ENCODE data around the gene PCNX3. TPM values are rescaled to one million over a fixed set of nuclear protein-coding genes. Genes with fewer than 3 reads are reported as not detected.
A peak's percentile ranks its signal among the peaks of the same experiment; 100 is the strongest.

PCNX3 gene
- total and polyA plus RNA-seq, 2 of the 13 experiments (the other 11 are each of a cell fraction or from before 2014, with no cell fraction given): 16.2 to 23.0 TPM

DNA sequence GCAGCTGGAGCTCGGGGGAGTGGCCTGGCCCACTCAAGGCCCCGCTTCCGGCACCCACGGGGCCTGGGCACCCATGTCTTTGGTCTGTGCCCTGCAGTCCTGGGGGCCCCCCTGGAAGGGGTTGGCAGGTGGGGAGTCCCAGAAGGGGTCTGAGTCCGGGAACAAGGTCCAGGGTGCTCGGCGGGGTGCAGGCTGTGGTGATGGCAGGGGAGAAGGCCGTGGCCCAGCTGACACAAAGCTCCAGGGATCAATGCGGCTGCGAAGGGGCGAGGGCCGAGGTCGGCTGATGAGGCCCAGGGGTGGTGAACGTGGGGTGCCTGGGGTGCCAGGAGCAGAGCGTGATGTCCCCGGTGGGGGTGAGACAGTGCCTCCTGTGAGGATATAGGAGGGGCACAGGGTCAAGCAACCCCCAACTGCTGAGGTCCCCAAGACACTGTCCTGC is 17.3 kb upstream of the PCNX3 start:
- Histone ChIP-seq H3K9me3 (ENCODE audit: low read length) (no peaks in the 10 kb centered on the region), H3K79me2 (ENCODE audit: insufficient read depth, low read length) (no peaks in the 10 kb centered on the region), H3K9ac (ENCODE audit: insufficient read depth, low read depth, low read length) (no peak overlapping the region), H3K27me3 (ENCODE audit: control insufficient read depth in 1 of 2, insufficient read depth in 2 of 2, low read length in 2 of 2) (no peaks in the 10 kb centered on the region), H3K27ac (ENCODE audit: extremely low read length, insufficient read depth, low read length) (no peak overlapping the region), H3K4me1 (ENCODE audit: insufficient read depth, low read length) (no peaks in the 10 kb centered on the region), H3K36me3 (replicated peaks in 1 of 2; ENCODE audit: control insufficient read depth in 1 of 2, insufficient read depth in 2 of 2, low read length in 2 of 2) (peaks cover 14 to 21% of the 10 kb centered on the region in 2 experiments; a peak in 4 of 5 replicates), H3K4me2 (ENCODE audit: low read depth, low read length) (no peak overlapping the region), H3K4me3 (replicated peaks in 1 of 3; ENCODE audit: insufficient read depth in 1 of 3, low read depth in 2 of 3, low read length in 3 of 3) (no peak overlapping the region), H2AFZ (ENCODE audit: low read length) (no peak overlapping the region), H4K20me1 (ENCODE audit: insufficient read depth, low read length) (0 out of 2 replicates have a peak, but pooled peaks cover 3% of the 10 kb centered on the region)
- CTCF ChIA-PET (ENCODE audit: low intra/inter-chr PET ratio, low total read pairs): no interaction called here
- in situ Hi-C loops (cut with HindIII; ENCODE audit: extremely low pct_ligation_motif_present, low pct_unique_long_range_greater_than_20kb) (no loop called here), intact Hi-C loops (cut with micrococcal nuclease; ENCODE audit: unreplicated experiment) (no loop called here)
- ATAC-seq (no peak), DNase-seq (ENCODE audit: low spot score) (no peak), FAIRE-seq (no peak)
- no TSS peak for BruUV-seq (replicated peaks)
- WGBS (ENCODE audit: low lambda C conversion rate): 98% methylated on average over 12 of the region's 16 CpGs
- no peak for TF ChIP-seq RXRA (CRISPR knock-in tag; IDR thresholded peaks at IDR 0.05)
- no peak for TF ChIP-seq ZNF557 (CRISPR knock-in tag; IDR thresholded peaks at IDR 0.05)
- peak; percentile 68 for TF ChIP-seq RBFOX2 (IDR thresholded peaks at IDR 0.05; ENCODE audit: low read depth, low read length)
- TF ChIP-seq AGO2 (optimal IDR thresholded peaks at IDR 0.05; ENCODE audit: low read depth, low read length): peak; percentile 92
- no peak for TF ChIP-seq ATRX (CRISPR knock-in tag; IDR thresholded peaks at IDR 0.05; ENCODE audit: borderline replicate concordance)
- no peak for TF ChIP-seq TBX3 (IDR thresholded peaks at IDR 0.05; ENCODE audit: borderline replicate concordance)
- no peak for TF ChIP-seq ZMYM4 (CRISPR knock-in tag; IDR thresholded peaks at IDR 0.05)
- POLR2A ChIA-PET: interaction anchor here (0.7 to 1.2 kb wide), 4 partner anchors 12 to 65 kb away, joined by 3 read pairs; partner anchors contain the start of genes MAP3K11 and RELA

DNA sequence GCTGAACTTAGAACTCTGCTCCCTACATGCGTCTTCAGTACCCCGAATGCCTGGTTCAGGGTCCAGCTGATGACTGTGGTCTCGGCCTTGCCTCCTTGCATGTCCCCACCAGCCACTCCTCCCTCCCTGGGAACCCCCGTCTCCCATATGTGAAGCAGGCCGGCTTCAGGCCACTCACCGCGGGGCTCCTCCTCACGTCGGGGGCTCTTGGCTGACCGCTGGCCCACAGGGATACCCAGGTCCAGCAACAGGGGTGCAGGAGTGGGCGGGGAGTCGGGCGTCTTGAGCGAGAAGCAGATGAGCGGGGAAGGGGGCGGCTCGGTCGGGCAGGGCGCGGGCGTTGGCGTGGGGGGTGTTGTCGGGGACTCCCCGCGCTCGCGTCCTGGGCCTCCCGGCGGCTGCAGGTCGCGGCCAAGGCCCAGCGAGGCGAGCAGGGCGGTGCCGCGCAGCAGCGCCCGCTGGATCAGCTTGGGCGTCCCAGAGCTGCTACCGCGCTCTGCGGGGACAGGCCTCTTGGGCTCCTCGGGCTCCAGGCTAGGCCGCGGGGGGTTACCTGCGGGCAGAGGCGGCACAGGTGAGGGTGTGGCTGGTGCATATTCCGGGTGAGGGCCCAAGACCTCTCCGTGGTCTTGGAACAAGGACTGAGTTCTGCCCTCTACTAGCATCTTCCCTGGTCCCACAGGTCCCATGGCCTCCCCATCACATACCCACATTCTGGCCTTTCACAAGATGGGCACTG is 16.2 kb upstream of the PCNX3 start:
- H3K4me2 ChIP-seq (ENCODE audit: low read depth, low read length): no peak overlapping the region
- no peak overlapping the region for H3K27ac ChIP-seq (ENCODE audit: extremely low read length, insufficient read depth, low read length)
- no TSS peak for BruUV-seq (replicated peaks)
- FAIRE-seq: no peak
- H4K20me1 ChIP-seq (ENCODE audit: insufficient read depth, low read length): 0 out of 2 replicates have a peak, but pooled peaks cover 3% of the 10 kb centered on the region
- no peaks in the 10 kb centered on the region for H3K9me3 ChIP-seq (ENCODE audit: low read length)
- CTCF ChIA-PET (ENCODE audit: low intra/inter-chr PET ratio, low total read pairs): no interaction called here
- no peaks in the 10 kb centered on the region for H3K27me3 ChIP-seq (ENCODE audit: control insufficient read depth in 1 of 2, insufficient read depth in 2 of 2, low read length in 2 of 2)
- no peak overlapping the region for H3K9ac ChIP-seq (ENCODE audit: insufficient read depth, low read depth, low read length)
- POLR2A ChIA-PET: interaction anchor here (1.0 to 6.0 kb wide), 2 partner anchors 11 to 14 kb away, joined by 3 to 47 read pairs; partner anchors contain the start of genes MAP3K11 and PCNX3
- peaks cover 14 to 31% of the 10 kb centered on the region in 2 experiments for H3K36me3 ChIP-seq (replicated peaks in 1 of 2; ENCODE audit: control insufficient read depth in 1 of 2, insufficient read depth in 2 of 2, low read length in 2 of 2)
- intact Hi-C loops (cut with micrococcal nuclease; ENCODE audit: unreplicated experiment) (no loop called here), in situ Hi-C loops (cut with HindIII; ENCODE audit: extremely low pct_ligation_motif_present, low pct_unique_long_range_greater_than_20kb) (no loop called here)
- no peak overlapping the region for H3K4me3 ChIP-seq (replicated peaks in 1 of 3; ENCODE audit: insufficient read depth in 1 of 3, low read depth in 2 of 3, low read length in 3 of 3)
- H3K79me2 ChIP-seq (ENCODE audit: insufficient read depth, low read length): no peaks in the 10 kb centered on the region
- no peak for DNase-seq (ENCODE audit: low spot score)
- no peak for ATAC-seq
- WGBS (ENCODE audit: low lambda C conversion rate): 97% methylated on average over 28 of the region's 49 CpGs
- H2AFZ ChIP-seq (ENCODE audit: low read length): no peak overlapping the region
- H3K4me1 ChIP-seq (ENCODE audit: insufficient read depth, low read length): no peaks in the 10 kb centered on the region
- TF ChIP-seq CREM (IDR thresholded peaks at IDR 0.05): no peak
- no peak for TF ChIP-seq CREM (CRISPR knock-in tag; IDR thresholded peaks at IDR 0.05)
- no peak for TF ChIP-seq SOX6 (IDR thresholded peaks at IDR 0.05)
- no peak for TF ChIP-seq SOX6 (CRISPR knock-in tag; IDR thresholded peaks at IDR 0.05)
- no peak for TF ChIP-seq CREBL2 (CRISPR knock-in tag; IDR thresholded peaks at IDR 0.05; ENCODE audit: borderline replicate concordance)
- TF ChIP-seq NFE2L1 (CRISPR knock-in tag; IDR thresholded peaks at IDR 0.05; ENCODE audit: borderline replicate concordance): no peak
- TF ChIP-seq ZNF10 (CRISPR knock-in tag; IDR thresholded peaks at IDR 0.05; ENCODE audit: borderline replicate concordance, low read depth): no peak
- no peak for TF ChIP-seq E2F5 (CRISPR knock-in tag; conservative IDR thresholded peaks at IDR 0.05)
- TF ChIP-seq POLR2A (IDR thresholded peaks at IDR 0.05; ENCODE audit: insufficient read depth in 1 of 2, low read depth in 2 of 2, low read length in 2 of 2): peak in 1 of 2 experiments; percentile 54; a peak in 1 of 4 replicates
- TF ChIP-seq, protein P1, sequence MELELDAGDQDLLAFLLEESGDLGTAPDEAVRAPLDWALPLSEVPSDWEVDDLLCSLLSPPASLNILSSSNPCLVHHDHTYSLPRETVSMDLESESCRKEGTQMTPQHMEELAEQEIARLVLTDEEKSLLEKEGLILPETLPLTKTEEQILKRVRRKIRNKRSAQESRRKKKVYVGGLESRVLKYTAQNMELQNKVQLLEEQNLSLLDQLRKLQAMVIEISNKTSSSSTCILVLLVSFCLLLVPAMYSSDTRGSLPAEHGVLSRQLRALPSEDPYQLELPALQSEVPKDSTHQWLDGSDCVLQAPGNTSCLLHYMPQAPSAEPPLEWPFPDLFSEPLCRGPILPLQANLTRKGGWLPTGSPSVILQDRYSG (CRISPR knock-in tag; IDR thresholded peaks at IDR 0.05): no peak
